HG03066 (cell line): Measurements from ENCODE around the gene KRTAP5-11.
"Not testable (repeated sequence)": the region's sequence is repeated elsewhere in the genome, so short reads cannot be mapped to it uniquely, and the experiment has no call there.

Source experiments
- ATAC-seq: cut with Tn5 transposase; IDR thresholded peaks from one replicate; pipeline ENCODE4 v1.9.1; 2021; ENCODE audit warnings: low read depth; ENCODE audit not compliant: unreplicated experiment

Gene KRTAP5-11

GRCh38 chr11:71582969-71583368 lies 294 bp upstream of the KRTAP5-11 start:
- not testable (repeated sequence) for ATAC-seq

GRCh38 chr11:71581826-71582225 lies 849 bp downstream of the KRTAP5-11 start:
- ATAC-seq = no peak

- ATAC-seq = no peak
Observed at GRCh38 chr11:71580057-71581003, 2.3 kb downstream of the KRTAP5-11 start.

- ATAC-seq = not testable (repeated sequence)
Observed at GRCh38 chr11:71579513-71579912, 3.2 kb downstream of the KRTAP5-11 start.

- no peak for ATAC-seq
Observed at GRCh38 chr11:71577469-71578004, 5.1 kb downstream of the KRTAP5-11 start.

- ATAC-seq = not testable (repeated sequence)
Observed at GRCh38 chr11:71576688-71577465, 5.8 kb downstream of the KRTAP5-11 start.

- ATAC-seq = no peak
Observed at GRCh38 chr11:71575723-71576424, 6.8 kb downstream of the KRTAP5-11 start.

- no peak for ATAC-seq
Observed at GRCh38 chr11:71574418-71574817, 8.3 kb downstream of the KRTAP5-11 start.

GRCh38 chr11:71572811-71573210 lies 9.9 kb downstream of the KRTAP5-11 start:
- ATAC-seq = no peak

- ATAC-seq = not testable (repeated sequence)
Observed at GRCh38 chr11:71571101-71571850, 11.4 kb downstream of the KRTAP5-11 start.

GRCh38 chr11:71568704-71569349 lies 13.8 kb downstream of the KRTAP5-11 start:
- no peak for ATAC-seq

- not testable (repeated sequence) for ATAC-seq
Observed at GRCh38 chr11:71567633-71568032, 15.0 kb downstream of the KRTAP5-11 start.

GRCh38 chr11:71566626-71567599 lies 15.8 kb downstream of the KRTAP5-11 start:
- not testable (repeated sequence) for ATAC-seq

- ATAC-seq = no peak
Observed at GRCh38 chr11:71566081-71566620, 16.5 kb downstream of the KRTAP5-11 start.

GRCh38 chr11:71565263-71565662 lies 17.4 kb downstream of the KRTAP5-11 start, which contains the start of gene KRTAP5-10:
TSS of gene KRTAP5-10 (plus strand) at chr11:71565563. CDS start at chr11:71565588, 25 bp downstream.
- ATAC-seq = no peak

- ATAC-seq = no peak
Observed at GRCh38 chr11:71564430-71564829, 18.2 kb downstream of the KRTAP5-11 start.

- ATAC-seq = no peak
Observed at GRCh38 chr11:71563406-71563805, 19.3 kb downstream of the KRTAP5-11 start.

GRCh38 chr11:71562120-71562519 lies 20.6 kb downstream of the KRTAP5-11 start:
- ATAC-seq = no peak
